ENCODE measurements around the gene THEM5. TPM values are rescaled to one million over a fixed set of nuclear protein-coding genes. Genes with fewer than 3 reads are reported as not detected.

The THEM5 gene
- polyA plus RNA-seq, 1 donor (not counting 4 experiments of a cell fraction or from before 2014, with no cell fraction given) = 0.18 TPM

GRCh38 chr1:151820940-151821339, 32.6 kb downstream of the THEM5 start:
- no peaks in the 10 kb centered on the region for H3K9me1 ChIP-seq (ENCODE audit: control insufficient read depth, extremely low read depth, insufficient read depth, low read length)
- H3K9me3 ChIP-seq (ENCODE audit: control insufficient read depth, low read depth, low read length) = no peaks in the 10 kb centered on the region
- peaks cover 17% of the 10 kb centered on the region for H3K4me1 ChIP-seq (ENCODE audit: control insufficient read depth, extremely low read depth, insufficient read depth, low read length)
- H3K36me3 ChIP-seq (ENCODE audit: control insufficient read depth in 2 of 2, extremely low read depth in 1 of 2, insufficient read depth in 2 of 2, low read length in 2 of 2) = no peaks in the 10 kb centered on the region
- FAIRE-seq (no peak), DNase-seq (ENCODE audit: low read depth, low spot score) (no peak)
- H3K4me2 ChIP-seq (ENCODE audit: control insufficient read depth, extremely low read depth, insufficient read depth, low read depth, low read length) = no peak overlapping the region
- no peak overlapping the region for H3K9ac ChIP-seq (ENCODE audit: control insufficient read depth, extremely low read depth, insufficient read depth, low read length)
- no peaks in the 10 kb centered on the region for H4K20me1 ChIP-seq (ENCODE audit: control insufficient read depth, extremely low read depth, insufficient read depth, low read length)
- H3K4me3 ChIP-seq (ENCODE audit: control insufficient read depth in 2 of 3, extremely low read depth in 1 of 3, insufficient read depth in 2 of 3, low read depth in 1 of 3, low read length in 3 of 3) = no peak overlapping the region
- no peaks in the 10 kb centered on the region for H3K27me3 ChIP-seq (ENCODE audit: control insufficient read depth, extremely low read depth, insufficient read depth, low read length)
- TF ChIP-seq, protein P1, sequence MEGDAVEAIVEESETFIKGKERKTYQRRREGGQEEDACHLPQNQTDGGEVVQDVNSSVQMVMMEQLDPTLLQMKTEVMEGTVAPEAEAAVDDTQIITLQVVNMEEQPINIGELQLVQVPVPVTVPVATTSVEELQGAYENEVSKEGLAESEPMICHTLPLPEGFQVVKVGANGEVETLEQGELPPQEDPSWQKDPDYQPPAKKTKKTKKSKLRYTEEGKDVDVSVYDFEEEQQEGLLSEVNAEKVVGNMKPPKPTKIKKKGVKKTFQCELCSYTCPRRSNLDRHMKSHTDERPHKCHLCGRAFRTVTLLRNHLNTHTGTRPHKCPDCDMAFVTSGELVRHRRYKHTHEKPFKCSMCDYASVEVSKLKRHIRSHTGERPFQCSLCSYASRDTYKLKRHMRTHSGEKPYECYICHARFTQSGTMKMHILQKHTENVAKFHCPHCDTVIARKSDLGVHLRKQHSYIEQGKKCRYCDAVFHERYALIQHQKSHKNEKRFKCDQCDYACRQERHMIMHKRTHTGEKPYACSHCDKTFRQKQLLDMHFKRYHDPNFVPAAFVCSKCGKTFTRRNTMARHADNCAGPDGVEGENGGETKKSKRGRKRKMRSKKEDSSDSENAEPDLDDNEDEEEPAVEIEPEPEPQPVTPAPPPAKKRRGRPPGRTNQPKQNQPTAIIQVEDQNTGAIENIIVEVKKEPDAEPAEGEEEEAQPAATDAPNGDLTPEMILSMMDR (optimal IDR thresholded peaks at IDR 0.05 in 1 of 3, IDR thresholded peaks at IDR 0.05 in 1 of 3, conservative IDR thresholded peaks at IDR 0.05 in 1 of 3; ENCODE audit: extremely low read depth in 1 of 3, insufficient read depth in 2 of 3, low read length in 3 of 3) = no peak
- TF ChIP-seq EZH2 (IDR thresholded peaks at IDR 0.05; ENCODE audit: low read length) = no peak
- dilution Hi-C loops (cut with MboI; ENCODE audit: extremely low pct_ligation_motif_present, low sequenced_read_pairs) = no loop called here
- H2AFZ ChIP-seq (ENCODE audit: control insufficient read depth, low read length) = no peak overlapping the region
- no peaks in the 10 kb centered on the region for H3K79me2 ChIP-seq (ENCODE audit: control insufficient read depth, insufficient read depth, low read length)
- H3K27ac ChIP-seq (ENCODE audit: control insufficient read depth, insufficient read depth, low read length) = no peak overlapping the region

DNA sequence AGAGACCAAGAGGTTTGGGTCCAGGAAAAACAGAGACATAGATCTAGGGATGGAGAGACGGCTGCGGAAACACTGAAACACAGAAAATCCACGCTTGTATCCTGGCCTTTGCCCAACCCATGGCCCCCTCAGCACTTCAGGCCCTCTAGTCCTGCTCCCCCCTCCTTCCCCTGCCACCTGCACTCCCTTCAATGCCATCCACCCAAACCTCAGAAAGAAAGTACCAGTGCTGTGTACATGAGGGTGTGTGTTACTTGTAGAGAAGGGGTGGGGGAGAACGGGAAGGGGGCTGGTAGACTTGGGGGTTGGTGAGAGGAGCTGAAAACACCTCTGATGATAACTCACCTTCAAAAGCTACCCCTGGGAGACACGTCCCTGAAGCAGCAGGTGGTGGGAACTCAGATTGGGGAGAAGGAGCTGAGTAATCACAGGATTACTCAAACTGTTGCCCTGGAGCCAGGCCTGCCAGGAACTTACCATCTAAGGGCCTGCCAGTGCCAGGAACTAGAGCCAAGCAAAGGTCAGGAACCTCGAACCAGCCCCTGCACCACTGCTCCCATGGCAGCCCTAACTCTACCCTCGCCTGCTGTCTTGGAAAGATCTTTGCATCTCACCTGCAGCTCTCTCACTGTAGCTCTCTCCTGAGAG, 33.4 kb downstream of the THEM5 start:
- dilution Hi-C loops (cut with MboI; ENCODE audit: extremely low pct_ligation_motif_present, low sequenced_read_pairs) = no loop called here
- Histone ChIP-seq H3K4me3 (ENCODE audit: control insufficient read depth in 2 of 3, extremely low read depth in 1 of 3, insufficient read depth in 2 of 3, low read depth in 1 of 3, low read length in 3 of 3) (no peak overlapping the region), H4K20me1 (ENCODE audit: control insufficient read depth, extremely low read depth, insufficient read depth, low read length) (no peaks in the 10 kb centered on the region), H3K36me3 (ENCODE audit: control insufficient read depth in 2 of 2, extremely low read depth in 1 of 2, insufficient read depth in 2 of 2, low read length in 2 of 2) (no peaks in the 10 kb centered on the region), H3K27ac (ENCODE audit: control insufficient read depth, insufficient read depth, low read length) (no peak overlapping the region), H3K9me3 (ENCODE audit: control insufficient read depth, low read depth, low read length) (no peaks in the 10 kb centered on the region), H3K4me2 (ENCODE audit: control insufficient read depth, extremely low read depth, insufficient read depth, low read depth, low read length) (no peak overlapping the region), H2AFZ (ENCODE audit: control insufficient read depth, low read length) (no peak overlapping the region), H3K9me1 (ENCODE audit: control insufficient read depth, extremely low read depth, insufficient read depth, low read length) (no peaks in the 10 kb centered on the region), H3K79me2 (ENCODE audit: control insufficient read depth, insufficient read depth, low read length) (no peaks in the 10 kb centered on the region), H3K9ac (ENCODE audit: control insufficient read depth, extremely low read depth, insufficient read depth, low read length) (no peak overlapping the region), H3K4me1 (ENCODE audit: control insufficient read depth, extremely low read depth, insufficient read depth, low read length) (peaks cover 17% of the 10 kb centered on the region), H3K27me3 (ENCODE audit: control insufficient read depth, extremely low read depth, insufficient read depth, low read length) (no peaks in the 10 kb centered on the region)
- TF ChIP-seq, protein P1 (optimal IDR thresholded peaks at IDR 0.05 in 1 of 3, IDR thresholded peaks at IDR 0.05 in 1 of 3, conservative IDR thresholded peaks at IDR 0.05 in 1 of 3; ENCODE audit: extremely low read depth in 1 of 3, insufficient read depth in 2 of 3, low read length in 3 of 3) = no peak
- no peak for TF ChIP-seq EZH2 (IDR thresholded peaks at IDR 0.05; ENCODE audit: low read length)
- FAIRE-seq (peak; percentile 73), DNase-seq (ENCODE audit: low read depth, low spot score) (no peak)
